COLO829 (cell line): ENCODE data around the gene TALDO1.

Experiments
- DNase-seq: peaks from one replicate; pipeline ENCODE4 v3.0.0; 2012; ENCODE audit warnings: low spot score

The TALDO1 gene

DNA sequence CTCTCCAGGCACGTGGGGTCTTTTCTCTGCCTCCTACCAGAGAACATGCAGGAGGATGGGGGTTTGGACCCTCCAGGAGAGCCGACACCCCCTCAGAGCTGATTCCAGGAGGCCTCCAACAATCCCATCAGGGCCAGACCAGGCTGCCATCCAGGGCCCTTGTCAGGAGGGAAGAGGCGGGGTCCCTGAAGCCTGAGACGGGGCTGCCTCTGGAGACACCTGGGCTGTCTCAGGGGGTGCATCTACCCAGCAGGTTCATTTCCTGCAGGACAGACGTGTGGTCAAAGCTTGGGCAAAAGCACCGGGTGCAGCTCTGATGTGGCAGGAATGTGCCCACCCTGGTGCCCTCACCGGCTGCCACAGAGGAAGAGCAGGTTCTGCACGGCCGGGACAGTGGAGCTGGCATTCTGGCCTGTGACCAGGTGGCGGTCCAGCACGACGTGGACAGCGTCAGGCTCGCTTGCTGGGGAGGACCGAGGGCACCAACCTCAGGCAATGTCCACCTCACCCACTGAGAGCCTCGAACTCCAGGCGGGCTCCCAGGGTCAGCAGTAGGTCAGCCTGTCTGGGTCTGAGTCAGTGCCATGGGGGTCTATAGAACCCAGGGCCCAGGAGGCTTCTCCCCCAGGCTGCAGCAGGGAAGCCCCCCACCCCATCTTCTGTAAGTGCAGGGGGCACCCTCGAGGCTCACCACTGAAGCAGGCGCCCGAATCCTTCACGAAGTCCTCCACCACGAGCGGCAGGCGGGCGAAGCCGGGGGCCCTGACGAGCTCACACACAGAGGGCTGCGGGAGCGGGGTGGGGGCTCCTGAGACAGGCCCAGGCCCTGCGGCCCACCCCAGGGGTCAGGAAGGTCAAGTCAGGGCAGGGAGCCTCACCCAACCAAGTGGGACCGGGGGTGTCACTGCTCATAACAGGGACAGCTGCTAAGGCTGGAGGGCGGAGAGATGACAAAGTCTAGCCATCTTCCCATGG, 23.7 kb downstream of the TALDO1 start:
- DNase-seq = no peak

DNA sequence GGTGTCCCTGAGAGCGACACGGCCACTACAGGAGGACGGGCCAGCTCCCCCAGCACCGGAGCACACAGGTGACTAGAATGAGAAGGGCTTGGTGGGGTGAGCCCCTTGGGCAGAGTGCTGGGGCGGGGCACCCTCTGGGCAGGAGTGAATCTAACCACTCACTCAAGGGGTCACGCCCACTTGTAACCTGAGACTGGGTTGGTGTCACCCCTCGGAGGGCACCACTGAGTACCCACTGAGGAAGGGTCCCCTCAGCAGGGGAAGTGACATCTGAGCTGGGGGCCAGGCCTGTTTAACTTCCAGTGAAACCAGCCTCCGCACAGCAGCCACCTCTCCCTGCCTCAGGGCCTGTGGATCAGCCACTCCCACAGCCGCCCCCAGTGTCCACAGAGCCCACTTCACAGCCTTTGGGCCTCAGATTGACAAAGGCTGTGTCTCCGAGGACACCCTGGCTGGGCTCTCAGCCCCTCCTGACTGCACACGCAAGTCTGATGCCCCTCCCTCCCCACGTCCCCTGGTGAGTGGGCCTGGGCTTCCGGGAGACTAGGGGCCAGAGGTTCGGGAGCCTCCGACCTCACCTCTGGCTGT, 24.4 kb downstream of the TALDO1 start:
- DNase-seq = no peak

DNA sequence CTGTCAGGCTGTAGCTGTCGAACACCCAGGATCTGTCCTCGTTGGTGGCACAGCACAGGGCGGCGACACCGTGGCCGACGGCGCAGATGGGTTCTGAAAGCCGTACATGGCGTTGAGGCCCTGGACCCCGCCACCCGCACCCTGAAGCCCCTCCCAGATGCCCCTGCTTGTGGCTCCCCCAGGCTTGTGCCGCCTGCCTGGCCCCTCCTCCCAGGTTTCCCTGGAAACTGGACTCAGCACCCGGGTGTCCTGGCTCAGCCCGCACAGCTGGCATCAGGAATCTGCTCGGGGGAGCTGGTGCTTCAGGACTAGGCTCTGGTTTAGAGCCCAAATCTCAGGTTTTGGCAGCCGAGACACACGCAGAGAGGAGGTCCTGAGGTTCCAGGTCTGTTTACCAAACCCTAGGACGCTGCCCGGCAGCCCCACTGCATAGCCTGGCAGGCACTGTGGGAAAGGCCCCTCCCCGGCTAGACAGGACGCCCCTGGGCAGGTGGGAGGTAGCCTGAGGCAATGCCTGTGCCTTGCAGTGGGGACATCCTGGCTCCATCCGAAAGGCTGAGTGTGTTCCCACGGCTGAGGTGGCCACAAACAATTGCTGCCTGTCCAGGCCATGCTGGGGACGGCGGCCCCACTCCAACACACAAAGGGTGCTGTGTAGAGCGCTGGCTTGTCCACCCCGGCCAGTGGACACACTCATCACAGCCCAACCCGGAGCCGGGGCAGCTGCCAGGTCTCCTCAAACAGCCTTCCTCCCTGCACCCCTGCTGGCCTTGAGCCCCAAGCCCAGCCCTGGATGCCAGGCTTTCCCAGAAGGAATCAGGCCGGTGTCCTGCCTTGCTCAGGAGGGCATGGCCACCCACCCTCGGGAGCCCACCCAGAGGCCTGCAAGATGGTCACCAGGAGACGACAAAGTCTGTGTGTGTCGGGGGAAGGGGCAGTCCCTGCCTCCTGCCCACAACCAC, 25.4 kb downstream of the TALDO1 start:
- peak; percentile 83 for DNase-seq

DNA sequence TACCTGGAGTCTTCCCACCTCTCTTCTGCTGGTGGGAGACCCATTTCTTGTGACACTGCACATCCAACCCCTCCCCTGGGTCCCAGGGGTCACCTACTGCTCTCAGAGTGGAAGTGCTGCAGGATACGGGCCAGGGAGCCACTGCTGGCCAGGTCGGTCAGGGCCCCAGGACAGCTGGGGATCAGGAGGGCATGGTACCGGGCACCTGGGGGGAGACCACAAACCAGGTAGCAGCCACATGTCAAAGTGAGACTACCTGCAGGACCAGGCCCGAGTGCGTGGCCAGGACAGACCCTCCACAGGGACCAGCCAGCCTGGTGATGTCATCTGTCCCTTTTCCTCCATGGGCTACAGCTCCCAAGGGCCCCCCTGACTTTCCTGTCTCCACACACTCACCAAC, 26.2 kb downstream of the TALDO1 start:
- no peak for DNase-seq

DNA sequence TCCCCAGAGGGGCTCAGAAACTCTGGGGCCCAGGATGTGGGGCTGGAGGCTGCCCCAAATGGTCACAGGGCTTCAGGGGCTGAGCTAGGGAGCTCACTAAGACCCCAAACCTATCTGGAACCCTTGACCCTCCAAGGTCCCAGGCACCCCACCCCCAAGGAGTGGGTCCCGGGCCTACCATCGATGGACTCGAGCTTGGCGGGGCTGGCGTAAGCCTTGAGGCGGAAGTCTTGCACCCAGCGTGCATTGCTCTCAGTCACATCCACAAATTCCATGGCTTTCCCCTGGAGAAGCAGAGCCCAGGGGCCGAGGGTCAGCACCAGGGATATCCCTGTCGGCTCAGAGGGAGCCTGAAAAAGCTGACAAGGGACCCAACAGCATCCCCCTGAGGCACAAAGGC, 26.6 kb downstream of the TALDO1 start:
- DNase-seq = no peak

DNA sequence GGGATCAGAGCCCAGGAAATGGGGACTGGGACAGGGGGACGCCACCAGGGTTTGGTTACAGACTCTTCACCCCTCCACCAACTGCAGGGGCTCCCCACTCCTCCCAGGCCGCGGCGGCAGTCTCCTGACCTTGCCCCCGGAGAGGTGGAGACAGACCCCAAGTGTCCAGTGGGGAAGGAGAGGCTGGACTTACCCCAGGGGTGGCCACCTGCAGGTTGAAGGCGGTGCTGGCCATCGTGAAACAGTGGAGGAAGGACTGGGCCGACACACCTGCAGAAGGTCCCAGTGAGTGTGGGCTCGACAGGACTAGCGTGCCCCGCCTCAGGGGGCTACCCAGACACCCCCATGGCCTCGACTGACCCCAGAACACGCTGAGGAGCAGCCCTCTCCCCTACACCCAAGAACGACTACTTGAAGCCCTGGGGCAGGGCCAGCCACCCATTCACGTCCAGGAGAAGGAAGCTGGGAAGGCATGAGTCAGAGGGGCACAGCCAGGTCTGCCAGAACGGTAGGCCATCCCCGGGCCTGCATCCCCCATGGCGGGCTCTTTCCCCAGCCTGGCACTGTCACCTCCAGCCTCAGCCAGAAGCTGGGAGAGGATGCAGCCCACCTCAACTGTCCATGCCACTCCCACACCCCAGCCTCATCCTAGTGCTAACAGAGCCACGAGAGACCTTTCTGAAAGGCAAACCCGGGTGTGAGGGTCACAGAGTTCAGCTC, 27.8 kb downstream of the TALDO1 start:
- no peak for DNase-seq

DNA sequence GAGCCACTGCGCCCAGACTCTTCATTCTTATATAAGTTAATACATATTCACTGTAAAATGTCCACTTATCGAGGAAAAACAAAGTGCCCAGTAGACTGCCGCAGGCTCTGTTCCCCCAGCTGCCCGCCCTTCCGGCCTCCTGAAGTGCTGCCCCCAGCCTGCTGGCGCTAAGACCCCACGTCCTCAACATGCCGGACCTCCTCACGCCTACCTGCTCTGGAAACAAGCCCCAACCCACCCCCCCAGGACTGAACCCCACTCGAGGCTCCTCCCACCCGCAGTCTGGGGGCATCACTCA, 28.9 kb downstream of the TALDO1 start:
- DNase-seq = no peak

DNA sequence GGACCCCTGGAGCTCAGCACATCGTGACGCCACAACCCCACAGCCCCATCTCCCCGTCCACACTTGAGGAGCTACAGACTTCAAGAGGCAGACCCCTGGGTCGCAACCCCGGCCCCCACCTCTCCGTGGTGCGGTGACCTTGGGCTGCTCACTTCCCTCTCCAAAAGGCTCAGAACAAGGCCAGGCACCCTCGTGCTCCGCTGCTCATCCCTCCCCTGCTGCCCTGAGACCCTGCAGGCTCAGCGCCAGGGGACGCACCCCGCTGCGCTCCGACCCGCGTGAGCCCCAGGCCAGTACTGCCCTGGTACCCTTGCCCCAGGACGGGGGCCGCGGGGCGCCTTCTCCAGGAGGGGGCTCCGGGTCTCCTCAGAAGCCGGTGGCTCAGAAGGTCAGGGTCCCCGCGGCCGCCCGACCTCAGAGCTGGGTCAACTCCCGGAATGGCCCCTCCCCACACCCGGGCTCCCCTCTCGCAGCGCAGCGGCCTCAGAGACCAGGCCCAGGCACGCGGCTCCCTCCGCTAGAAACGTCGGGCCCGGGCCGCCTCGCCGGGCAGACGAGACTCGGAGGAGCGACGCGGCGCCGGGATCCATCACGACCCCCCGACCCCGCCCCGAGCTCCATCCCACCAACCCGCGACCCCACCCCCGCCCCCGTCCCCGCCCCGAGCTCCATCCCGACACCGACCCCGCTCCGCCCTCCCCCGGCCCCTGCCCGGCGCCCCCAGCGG, 29.5 kb downstream of the TALDO1 start:
- no peak for DNase-seq

DNA sequence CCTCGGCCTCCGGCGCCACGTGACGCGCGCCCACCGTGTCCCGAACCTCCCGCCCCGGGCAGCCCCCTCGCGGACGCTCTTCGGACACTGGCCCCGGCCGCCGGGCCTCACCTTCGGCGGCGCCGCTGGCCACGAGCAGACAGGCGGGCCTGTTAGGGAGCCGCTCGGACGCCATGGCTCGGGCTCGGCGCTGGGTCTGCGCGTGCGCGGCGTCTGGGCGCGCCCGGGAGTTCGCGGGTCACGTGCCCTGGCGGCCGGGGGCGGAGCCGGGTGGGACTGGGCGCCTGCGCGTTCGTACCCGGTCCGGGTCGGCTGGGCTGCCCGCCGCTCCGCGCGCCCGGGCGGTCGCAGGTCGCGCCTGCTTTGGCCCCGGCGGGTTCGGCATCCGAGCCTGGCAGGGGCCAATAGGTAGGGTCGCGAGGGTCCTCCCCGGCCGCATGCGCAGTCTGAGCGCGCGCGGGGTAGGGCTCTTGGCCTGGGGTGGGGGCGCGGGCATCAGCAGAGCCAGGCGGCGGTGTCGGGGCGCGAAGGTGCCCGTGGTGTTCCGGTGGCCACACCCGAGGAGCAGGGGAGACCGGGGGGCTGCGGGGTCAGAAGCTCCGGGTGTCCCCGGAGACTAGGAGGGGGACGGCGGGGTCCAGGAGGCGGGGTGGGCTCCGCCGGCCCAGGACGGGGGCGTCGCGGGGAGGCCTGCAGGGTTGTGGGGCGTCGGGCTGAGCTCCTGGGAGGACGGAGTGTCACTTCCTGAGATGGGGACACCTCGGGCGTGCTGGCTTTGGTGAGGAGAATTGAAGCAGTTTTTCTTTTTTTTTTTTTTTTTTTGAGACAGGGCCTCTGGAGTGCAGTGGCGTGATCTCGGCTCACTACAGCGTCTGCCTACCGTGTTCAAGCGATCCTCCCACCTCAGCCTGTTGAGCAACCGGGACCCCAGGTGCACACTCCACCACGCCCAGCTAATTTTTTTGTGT, 30.3 kb downstream of the TALDO1 start, which contains the start of gene GATD1:
GATD1 (minus strand) TSS at position 200 of the 968 bp plus-strand sequence; CDS start at position 175, 25 bp downstream.
- DNase-seq = peak; percentile 99

DNA sequence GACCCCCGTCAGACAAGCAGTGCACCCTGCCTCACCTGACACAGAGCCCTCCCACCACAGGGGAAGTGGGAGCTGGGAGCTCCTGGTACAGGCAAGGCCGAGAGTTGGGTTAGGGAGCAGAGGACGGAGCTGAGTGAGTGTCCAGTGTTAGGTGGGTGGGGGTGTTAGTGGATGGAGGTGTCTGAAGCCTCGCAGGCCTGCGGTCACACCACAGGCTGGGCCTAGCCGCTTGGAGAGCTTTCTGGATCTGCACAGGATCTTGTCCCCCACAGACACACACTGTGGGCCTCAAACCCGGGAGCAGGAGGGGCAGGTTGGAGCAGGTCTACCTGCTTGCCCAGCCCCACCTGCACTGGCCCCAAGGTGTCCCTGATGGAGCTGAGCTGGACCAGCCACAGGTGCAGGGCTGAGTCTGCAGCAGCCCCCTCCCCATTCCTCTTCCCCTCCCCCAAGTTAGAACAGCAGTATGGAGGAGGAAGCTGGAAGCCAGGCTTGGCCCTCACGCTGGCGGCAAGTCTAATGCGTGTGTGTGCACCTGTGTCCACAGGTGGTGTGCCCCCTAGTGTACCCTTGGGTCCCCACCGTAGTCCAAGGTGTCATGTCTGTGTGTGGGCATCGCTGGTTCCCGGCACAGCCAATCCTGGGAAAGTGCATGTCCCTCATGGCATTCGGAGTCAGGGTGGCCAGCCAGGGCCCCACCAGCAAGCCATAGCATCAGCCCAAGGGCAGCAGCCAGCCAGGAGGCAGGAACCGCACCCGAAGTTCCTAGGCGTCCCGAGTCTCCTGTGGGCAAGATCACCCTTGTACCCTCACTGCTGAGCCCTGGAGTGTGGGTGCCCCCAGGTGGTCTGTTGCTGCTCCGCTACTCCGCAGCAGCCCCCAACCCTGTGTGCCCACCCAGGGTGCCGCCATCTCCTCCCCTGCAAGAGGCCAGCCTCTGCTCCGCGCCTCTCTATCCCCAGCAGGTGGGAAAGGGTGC, 32.0 kb downstream of the TALDO1 start:
- no peak for DNase-seq

DNA sequence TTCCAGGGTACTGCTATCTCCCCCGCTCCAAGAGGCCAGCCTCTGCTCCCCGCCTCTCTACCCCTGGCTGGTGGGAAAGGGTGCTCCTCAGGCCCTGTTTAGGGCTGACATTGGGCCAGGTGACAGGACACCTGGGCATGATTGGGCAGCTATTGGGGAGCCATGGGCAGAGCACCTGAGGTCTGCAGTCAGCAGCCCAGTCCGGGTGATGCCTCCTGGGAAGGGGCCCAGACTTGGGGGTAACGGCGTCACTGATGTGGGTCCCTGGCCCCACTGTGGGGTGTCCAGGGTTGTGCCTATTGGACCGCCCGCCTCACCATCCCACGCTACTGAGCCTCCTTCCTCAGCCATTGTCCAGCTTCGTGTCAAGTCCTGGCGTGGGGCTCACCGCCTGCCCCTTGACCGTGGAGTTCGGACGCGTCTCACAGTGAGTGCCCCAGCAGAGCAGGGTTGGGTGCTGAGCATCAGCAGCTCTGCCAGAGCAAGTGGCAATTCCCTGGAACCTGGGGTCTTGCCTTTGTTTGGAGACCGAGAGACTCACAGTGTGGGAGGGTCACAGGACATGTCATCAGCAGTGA, 32.8 kb downstream of the TALDO1 start:
- no peak for DNase-seq

DNA sequence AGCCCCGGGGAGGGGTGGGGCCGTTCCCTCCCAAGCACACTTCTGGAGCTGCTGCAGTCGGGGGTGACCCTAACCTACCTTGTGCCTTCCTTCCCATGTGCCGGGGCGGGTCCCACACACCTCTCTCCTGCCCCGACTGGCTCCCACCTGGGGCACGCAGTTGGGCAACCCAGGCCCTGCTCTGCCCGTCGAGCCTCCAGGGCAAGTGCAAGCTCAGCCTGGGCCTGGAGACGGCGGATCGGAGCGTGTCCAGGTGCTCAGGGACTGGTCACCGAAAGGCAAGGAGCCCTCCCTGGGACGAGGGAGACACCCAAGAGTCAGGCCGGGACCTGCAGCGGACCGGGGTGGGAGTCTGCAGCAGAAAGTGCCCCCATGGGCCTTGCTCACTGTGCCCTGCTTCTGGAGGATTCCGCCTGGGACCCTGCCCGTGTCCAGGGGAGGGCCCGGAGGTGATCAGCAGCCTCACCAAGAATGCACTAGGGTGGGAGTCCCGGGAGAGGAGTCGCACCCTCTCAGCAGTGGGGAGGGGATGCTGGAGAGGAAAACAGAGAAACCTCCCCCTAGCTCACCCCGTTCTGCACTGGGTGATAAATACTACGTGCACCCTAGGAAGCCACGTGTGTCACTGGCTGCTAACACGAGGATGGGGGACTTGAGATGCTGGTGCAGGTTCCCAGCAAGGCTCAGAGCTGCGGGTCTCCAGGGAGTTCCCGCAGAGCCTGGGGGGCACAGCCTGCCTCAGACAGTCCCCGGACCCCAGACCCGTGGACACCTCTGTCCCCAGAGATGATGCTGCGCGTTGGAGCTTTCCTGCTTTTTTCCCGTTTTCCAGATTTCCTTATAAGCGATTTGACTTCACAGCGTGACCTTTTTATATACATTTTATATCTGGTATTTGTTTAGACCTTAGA, 35.3 kb downstream of the TALDO1 start:
- no peak for DNase-seq

DNA sequence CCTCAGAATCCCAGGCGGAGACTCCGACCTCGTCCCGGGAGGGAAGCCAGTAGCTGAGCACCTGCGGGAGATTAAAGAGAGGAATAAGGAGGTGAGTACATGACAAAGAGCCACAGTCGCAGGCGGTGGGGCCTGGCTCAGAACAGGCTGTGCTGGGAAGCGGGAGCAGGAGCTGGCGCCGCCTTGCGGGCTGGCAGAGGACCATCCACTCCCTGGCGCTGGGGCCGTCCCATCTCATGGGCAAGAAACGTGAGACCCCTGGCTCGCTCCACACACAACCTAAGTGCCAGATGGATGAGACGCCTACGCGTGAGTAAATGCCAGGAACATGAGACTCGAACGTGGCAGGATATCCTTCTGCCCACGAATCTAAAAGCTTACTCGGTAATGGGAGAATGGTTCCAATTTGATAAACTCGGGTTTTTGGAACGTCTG, 36.3 kb downstream of the TALDO1 start:
- DNase-seq = no peak

DNA sequence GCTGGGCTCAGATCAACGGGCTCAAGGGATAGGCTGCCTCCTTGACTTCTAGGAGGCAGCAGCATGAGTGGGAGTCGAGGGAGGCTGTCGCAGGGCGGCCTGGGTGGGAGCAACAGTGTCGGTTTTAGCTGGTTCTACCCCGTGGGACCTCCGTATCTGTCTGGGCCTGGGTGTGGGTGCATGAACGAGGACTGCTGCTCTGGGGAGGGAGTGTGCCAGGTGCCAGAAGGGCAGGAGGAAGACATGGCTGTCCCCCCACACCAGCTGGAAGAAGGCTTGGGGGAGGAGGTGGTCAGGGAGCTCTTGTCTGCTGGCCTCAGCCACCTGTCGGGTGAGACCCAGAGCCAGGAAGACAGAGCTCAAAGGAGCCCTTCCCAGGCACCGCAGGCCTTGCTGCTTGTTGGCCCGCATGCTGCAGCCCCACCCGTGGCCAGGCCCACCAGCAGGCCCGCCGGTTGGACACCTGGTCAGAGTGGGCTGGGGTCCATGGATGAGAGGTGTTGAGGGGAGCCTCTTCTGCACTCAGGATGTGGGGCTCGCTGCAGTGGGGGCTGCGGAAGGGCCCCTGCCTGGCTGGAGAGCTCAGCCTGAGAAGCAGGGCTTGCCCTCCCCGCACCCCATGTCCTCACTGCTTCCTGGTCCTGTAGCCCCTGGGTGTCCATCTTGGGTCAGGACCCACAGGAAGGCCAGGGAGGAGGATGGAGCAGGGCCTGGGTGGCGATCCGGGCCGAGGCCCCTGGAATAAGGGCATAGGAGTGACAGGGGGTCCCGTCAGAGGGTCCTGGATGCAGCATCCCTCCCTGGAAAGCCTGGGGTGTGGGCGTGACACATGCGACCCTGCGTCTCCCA, 39.2 kb downstream of the TALDO1 start:
- DNase-seq = no peak

DNA sequence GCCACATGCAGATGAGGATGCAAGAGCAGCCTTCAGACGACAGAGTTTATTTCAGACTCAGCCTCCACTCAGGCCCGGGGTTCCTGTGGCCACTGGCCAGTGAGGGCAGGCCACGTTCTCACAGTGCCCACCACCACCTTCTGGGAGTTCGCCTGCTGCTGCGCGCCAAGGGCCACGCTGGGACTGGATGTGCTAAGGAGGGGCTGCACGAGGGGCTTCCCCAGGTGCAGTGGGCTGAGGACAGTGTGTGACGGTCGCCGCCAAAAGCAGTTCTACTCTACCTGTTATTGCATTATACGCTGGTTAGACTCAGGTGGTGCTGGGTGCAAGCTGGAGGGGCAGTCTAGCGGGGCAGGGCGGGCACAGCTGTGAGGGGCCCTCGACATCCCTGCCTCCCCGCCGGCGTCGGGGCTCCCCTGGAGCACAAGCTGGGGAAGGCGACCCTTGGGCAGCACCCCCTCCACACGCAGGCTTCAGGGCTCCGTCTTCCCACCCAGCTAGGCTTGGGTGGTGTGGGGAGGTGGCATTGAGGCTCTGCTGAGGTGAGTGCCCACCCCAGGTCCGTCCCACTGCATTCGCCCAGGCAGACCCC, 39.9 kb downstream of the TALDO1 start:
- DNase-seq = no peak
